Glutamatergic neuron (in vitro differentiated cells): ENCODE data around the gene IGFL1. TPM values are rescaled to one million over a fixed set of nuclear protein-coding genes. Genes with fewer than 3 reads are reported as not detected.
"Not testable (repeated sequence)": the region's sequence is repeated elsewhere in the genome, so short reads cannot be mapped to it uniquely, and the experiment has no call there.

ENCODE experiments used
- DNase-seq: peaks from one replicate; pipeline ENCODE4 v3.0.0; 2022
- H3K27ac Mint-ChIP-seq: one replicate; pipeline ENCODE4 v1.8.0; 2020; ENCODE audit warnings: mild to moderate bottlenecking, mixed read lengths, inconsistent platforms; ENCODE audit not compliant: unreplicated experiment
- H3K27me3 Mint-ChIP-seq: one replicate; pipeline ENCODE4 v1.8.0; 2020; ENCODE audit warnings: mild to moderate bottlenecking, moderate library complexity, mixed read lengths, inconsistent platforms; ENCODE audit not compliant: unreplicated experiment
- H3K36me3 Mint-ChIP-seq: one replicate; pipeline ENCODE4 v1.8.0; 2020; ENCODE audit warnings: mild to moderate bottlenecking, mixed read lengths, inconsistent platforms; ENCODE audit not compliant: unreplicated experiment
- H3K4me1 Mint-ChIP-seq: one replicate; pipeline ENCODE4 v1.8.0; 2020; ENCODE audit warnings: mild to moderate bottlenecking, low read depth, mixed read lengths, inconsistent platforms; ENCODE audit not compliant: unreplicated experiment
- H3K4me3 Mint-ChIP-seq: one replicate; pipeline ENCODE4 v1.8.0; 2020; ENCODE audit warnings: mild to moderate bottlenecking, mixed read lengths, inconsistent platforms; ENCODE audit not compliant: unreplicated experiment
- H3K9me3 Mint-ChIP-seq: one replicate; pipeline ENCODE4 v1.8.0; 2020; ENCODE audit warnings: mild to moderate bottlenecking, moderate library complexity, mixed read lengths, inconsistent platforms; ENCODE audit not compliant: unreplicated experiment
- CTCF ChIP-seq: fragments of 200-600 bp; sonication (generic); IDR thresholded peaks from one replicate; pipeline ENCODE4 v1.5.0; 2021; ENCODE audit not compliant: partially characterized antibody, unreplicated experiment
- total RNA-seq: library from RNA; stranded (reverse); fragmentation: NEBNext Ultra II Directional; extraction: Animal tissue kit (Norgen Biotek cat#: 25700); gene quantifications from one replicate; pipeline ENCODE4 v1.2.1, GENCODE V29; 2021; ENCODE audit not compliant: unreplicated experiment

The IGFL1 gene
- total RNA-seq, 1 donor from 2014 or later: not detected

- no peaks in the 10 kb centered on the region for H3K4me1 Mint-ChIP-seq
- H3K4me3 Mint-ChIP-seq: no peak overlapping the region
- H3K27me3 Mint-ChIP-seq: peaks cover 11% of the 10 kb centered on the region
- no peak overlapping the region for H3K27ac Mint-ChIP-seq
- DNase-seq: no peak
- H3K9me3 Mint-ChIP-seq: peaks cover 4% of the 10 kb centered on the region
- H3K36me3 Mint-ChIP-seq: peaks cover 8% of the 10 kb centered on the region
- TF ChIP-seq CTCF: no peak
These were observed 12.1 kb upstream of the IGFL1 start for GRCh38 chr19:46217476-46217875.

GRCh38 chr19:46218160-46218559 is 11.4 kb upstream of the IGFL1 start:
- Mint-ChIP-seq H3K4me3 (no peak overlapping the region), H3K9me3 (peaks cover 2% of the 10 kb centered on the region), H3K27ac (no peak overlapping the region), H3K27me3 (peaks cover 11% of the 10 kb centered on the region), H3K4me1 (no peaks in the 10 kb centered on the region), H3K36me3 (peaks cover 8% of the 10 kb centered on the region)
- no peak for TF ChIP-seq CTCF
- DNase-seq: no peak

- H3K36me3 Mint-ChIP-seq: peaks cover 8% of the 10 kb centered on the region
- H3K9me3 Mint-ChIP-seq: peaks cover 2% of the 10 kb centered on the region
- no peak for DNase-seq
- H3K27ac Mint-ChIP-seq: no peak overlapping the region
- peaks cover 11% of the 10 kb centered on the region for H3K27me3 Mint-ChIP-seq
- H3K4me1 Mint-ChIP-seq: no peaks in the 10 kb centered on the region
- H3K4me3 Mint-ChIP-seq: no peak overlapping the region
- no peak for TF ChIP-seq CTCF
These were observed 9.4 kb upstream of the IGFL1 start for GRCh38 chr19:46220038-46220615.

GRCh38 chr19:46221152-46221551 is 8.4 kb upstream of the IGFL1 start:
- no peak overlapping the region for H3K4me3 Mint-ChIP-seq
- H3K9me3 Mint-ChIP-seq: peaks cover 2% of the 10 kb centered on the region
- peaks cover 8% of the 10 kb centered on the region for H3K36me3 Mint-ChIP-seq
- no peak for TF ChIP-seq CTCF
- no peak overlapping the region for H3K27ac Mint-ChIP-seq
- H3K27me3 Mint-ChIP-seq: peaks cover 14% of the 10 kb centered on the region
- no peak for DNase-seq
- H3K4me1 Mint-ChIP-seq: no peaks in the 10 kb centered on the region

- Mint-ChIP-seq H3K4me1 (no peaks in the 10 kb centered on the region), H3K9me3 (peaks cover 2% of the 10 kb centered on the region), H3K27ac (no peak overlapping the region), H3K27me3 (peaks cover 14% of the 10 kb centered on the region), H3K4me3 (no peak overlapping the region), H3K36me3 (peaks cover 8% of the 10 kb centered on the region)
- TF ChIP-seq CTCF: no peak
- no peak for DNase-seq
These were observed 7.4 kb upstream of the IGFL1 start for GRCh38 chr19:46221981-46222610.

- H3K27ac Mint-ChIP-seq, DNase-seq, H3K36me3 Mint-ChIP-seq, H3K4me1 Mint-ChIP-seq, H3K9me3 Mint-ChIP-seq, H3K4me3 Mint-ChIP-seq: not testable (repeated sequence)
- H3K27me3 Mint-ChIP-seq: peaks cover 14% of the 10 kb centered on the region
These were observed 5.8 kb upstream of the IGFL1 start for GRCh38 chr19:46223787-46224186.
